WTC11 (cell line): ENCODE measurements around the gene CDSN.
"Not testable (repeated sequence)": the region's sequence is repeated elsewhere in the genome, so short reads cannot be mapped to it uniquely, and the experiment has no call there.

ENCODE experiments used
- SP1 ChIP-seq: sonication (generic); formaldehyde crosslinking; conservative IDR thresholded peaks from 2 replicates; pipeline ENCODE4 v1.8.1; 2022; ENCODE audit warnings: missing genetic modification reagents
- TF ChIP-seq, protein P1 (sequence below): sonication (generic); formaldehyde crosslinking; IDR thresholded peaks from 2 replicates; pipeline ENCODE4 v1.8.0; 2022; ENCODE audit warnings: mild to moderate bottlenecking, missing genetic modification reagents

DNA sequence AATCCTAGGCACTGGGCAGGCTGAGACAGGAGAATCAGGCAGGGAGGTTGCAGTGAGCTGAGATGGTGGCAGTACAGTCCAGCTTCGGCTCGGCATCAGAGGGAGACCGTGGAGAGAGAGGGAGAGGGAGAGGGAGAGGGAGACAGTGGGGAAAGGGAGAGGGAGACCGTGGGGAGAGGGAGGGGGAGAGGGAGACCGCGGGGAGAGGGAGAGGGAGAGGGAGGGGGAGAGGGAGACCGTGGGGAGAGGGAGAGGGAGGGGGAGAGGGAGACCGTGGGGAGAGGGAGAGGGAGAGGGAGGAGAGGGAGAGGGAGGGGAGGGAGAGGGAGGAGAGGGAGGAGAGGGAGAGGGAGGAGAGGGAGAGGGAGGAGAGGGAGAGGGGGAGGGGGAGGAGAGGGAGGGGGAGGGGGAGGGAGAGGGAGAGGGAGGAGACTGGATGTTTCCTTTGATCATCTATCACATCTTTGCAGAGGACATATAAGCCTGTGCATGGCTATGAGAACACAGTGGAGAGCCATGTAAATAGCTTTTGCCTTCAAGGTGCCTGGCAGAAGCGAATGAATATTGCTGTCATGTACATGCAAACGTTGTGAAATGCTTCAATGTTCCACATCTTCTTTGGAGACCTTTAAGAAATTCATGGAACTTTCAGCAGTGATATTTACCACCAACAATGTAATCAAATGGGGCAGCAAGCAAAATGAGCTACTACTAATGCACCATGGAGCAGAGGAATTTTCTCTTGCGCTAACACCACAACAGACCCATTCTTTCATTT is 52.2 kb downstream of the CDSN start:
- TF ChIP-seq, protein P1, sequence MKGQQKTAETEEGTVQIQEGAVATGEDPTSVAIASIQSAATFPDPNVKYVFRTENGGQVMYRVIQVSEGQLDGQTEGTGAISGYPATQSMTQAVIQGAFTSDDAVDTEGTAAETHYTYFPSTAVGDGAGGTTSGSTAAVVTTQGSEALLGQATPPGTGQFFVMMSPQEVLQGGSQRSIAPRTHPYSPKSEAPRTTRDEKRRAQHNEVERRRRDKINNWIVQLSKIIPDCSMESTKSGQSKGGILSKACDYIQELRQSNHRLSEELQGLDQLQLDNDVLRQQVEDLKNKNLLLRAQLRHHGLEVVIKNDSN (CRISPR knock-in tag), result not testable (repeated sequence)
- not testable (repeated sequence) for TF ChIP-seq SP1
